Panc1 (cell line): ENCODE measurements around the gene DES. TPM values are rescaled to one million over a fixed set of nuclear protein-coding genes. Genes with fewer than 3 reads are reported as not detected.

Source experiments
- ATAC-seq: fragments of 200-7000 bp; cut with Tn5 transposase; 2 replicates; pipeline ENCODE4 v1.9.1; 2020; ENCODE audit warnings: mild to moderate bottlenecking, moderate library complexity
- BruUV-seq: library from RNA; stranded (reverse); fragments of 400-500 nt; replicated peaks from 2 replicates; lab custom pipeline; 2021; lab: Mats Ljungman, UMichigan
- CTCF ChIA-PET: fragments of 300-600 bp; sonication (Branson Sonifier 250); formaldehyde crosslinking; loops from one replicate; lab custom pipeline; 2022; ENCODE audit warnings: antibody characterized with exemption; lab: Charles Lee
- POLR2A ChIA-PET: fragments of 300-600 bp; sonication (Branson Sonifier 250); formaldehyde crosslinking; loops from one replicate; lab custom pipeline; 2022; ENCODE audit warnings: antibody characterized with exemption; lab: Charles Lee
- DNase-seq: peaks from one replicate; pipeline ENCODE4 v3.0.0-alpha.2; 2010; ENCODE audit warnings: low read depth, low spot score
- H3K27ac ChIP-seq: 2 replicates; pipeline ENCODE4 v1.5.1; 2011; ENCODE audit warnings: mild to moderate bottlenecking, low read length, inconsistent platforms
- H3K27me3 ChIP-seq: fragments of 200-500 bp; sonication (Bioruptor generic); 2 replicates; pipeline ENCODE4 v1.6.0; 2014; ENCODE audit warnings: low read length, inconsistent platforms; ENCODE audit not compliant: control insufficient read depth, insufficient read depth
- H3K36me3 ChIP-seq: fragments of 200-500 bp; sonication (Bioruptor generic); 2 replicates; pipeline ENCODE4 v1.5.1; 2014; ENCODE audit warnings: inconsistent platforms, mild to moderate bottlenecking, low read length, moderate library complexity; ENCODE audit not compliant: control insufficient read depth, insufficient read depth
- H3K4me1 ChIP-seq: 2 replicates; pipeline ENCODE4 v1.5.1; 2011; ENCODE audit warnings: inconsistent platforms, mild to moderate bottlenecking, low read length, moderate library complexity; ENCODE audit not compliant: control insufficient read depth, insufficient read depth
- H3K4me3 ChIP-seq, 2 experiments: 2 replicates each; pipeline ENCODE4 v1.5.1; 2011 to 2012; ENCODE audit warnings: low read depth in 2 of 2, low read length in 2 of 2, mild to moderate bottlenecking in 2 of 2, inconsistent platforms in 1 of 2, moderate library complexity in 1 of 2
- H3K9me3 ChIP-seq: fragments of 200-500 bp; sonication (Bioruptor generic); 2 replicates; pipeline ENCODE4 v1.5.1; 2014; ENCODE audit warnings: low read depth, mild to moderate bottlenecking, inconsistent platforms, low read length, moderate library complexity; ENCODE audit not compliant: control insufficient read depth, insufficient read depth
- POLR2AphosphoS5 ChIP-seq: IDR thresholded peaks from 2 replicates; pipeline ENCODE4 v1.6.1; 2012; ENCODE audit warnings: mild to moderate bottlenecking, low read depth, low read length, moderate library complexity
- SIN3A ChIP-seq: IDR thresholded peaks from 2 replicates; pipeline ENCODE4 v1.6.1; 2012; ENCODE audit warnings: low read depth, mild to moderate bottlenecking, low read length, moderate library complexity, borderline replicate concordance; ENCODE audit not compliant: insufficient read depth
- TCF7L2 ChIP-seq: IDR thresholded peaks from 2 replicates; pipeline ENCODE4 v1.6.1; 2011; ENCODE audit warnings: mild to moderate bottlenecking, low read depth, low read length, inconsistent platforms
- in situ Hi-C: cut with HindIII; loops from 2 replicates; pipeline ENCODE4 v1.10.0; 2016; ENCODE audit warnings: low sequenced_read_pairs, low pct_unique_long_range_greater_than_20kb
- intact Hi-C: fragments of 100-400 bp; cut with micrococcal nuclease; formaldehyde crosslinking; loops from one replicate; pipeline ENCODE4 v1.10.0; 2022; ENCODE audit not compliant: unreplicated experiment
- total RNA-seq: library from RNA; stranded (reverse); gene quantifications from one replicate; pipeline ENCODE4 v1.2.1, GENCODE V29; 2021; ENCODE audit not compliant: unreplicated experiment
- TF ChIP-seq, protein P1 (sequence below): fragments of 450-650 bp; IDR thresholded peaks from 2 replicates; pipeline ENCODE4 v1.5.1; 2017; ENCODE audit warnings: mild to moderate bottlenecking
- TF ChIP-seq, protein P2 (sequence below), 2 experiments: IDR thresholded peaks; 2 replicates each; pipeline ENCODE4 v1.6.1; 2011 to 2012; ENCODE audit warnings: low read depth in 2 of 2, control low read depth in 1 of 2, low read length in 1 of 2, mild to moderate bottlenecking in 1 of 2, moderate library complexity in 1 of 2; ENCODE audit not compliant: insufficient read depth in 1 of 2

DES gene
- total RNA-seq, 1 experiment from 2014 or later: 0.69 TPM

DNA sequence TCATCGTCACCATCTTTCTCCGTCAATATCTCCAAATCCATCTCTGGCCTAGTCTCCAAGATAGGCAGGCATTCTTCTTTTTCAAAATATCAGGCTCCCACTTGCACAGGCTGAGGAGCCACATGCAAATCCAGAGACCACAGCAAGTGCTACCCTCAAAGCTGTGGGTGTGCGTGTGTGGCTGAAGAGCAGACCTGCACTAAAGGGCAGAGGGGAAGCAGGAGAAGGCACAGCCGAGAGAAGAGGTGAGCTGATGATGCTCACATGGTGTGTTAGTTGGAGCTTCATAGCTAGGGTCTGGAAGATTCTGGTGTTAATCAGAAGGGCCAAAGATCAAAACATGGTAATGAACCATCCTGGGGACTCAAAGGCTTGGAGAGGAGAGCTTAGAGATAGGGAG lies 20.3 kb downstream of the DES start:
- POLR2A ChIA-PET: no interaction called here
- TF ChIP-seq, protein P1, sequence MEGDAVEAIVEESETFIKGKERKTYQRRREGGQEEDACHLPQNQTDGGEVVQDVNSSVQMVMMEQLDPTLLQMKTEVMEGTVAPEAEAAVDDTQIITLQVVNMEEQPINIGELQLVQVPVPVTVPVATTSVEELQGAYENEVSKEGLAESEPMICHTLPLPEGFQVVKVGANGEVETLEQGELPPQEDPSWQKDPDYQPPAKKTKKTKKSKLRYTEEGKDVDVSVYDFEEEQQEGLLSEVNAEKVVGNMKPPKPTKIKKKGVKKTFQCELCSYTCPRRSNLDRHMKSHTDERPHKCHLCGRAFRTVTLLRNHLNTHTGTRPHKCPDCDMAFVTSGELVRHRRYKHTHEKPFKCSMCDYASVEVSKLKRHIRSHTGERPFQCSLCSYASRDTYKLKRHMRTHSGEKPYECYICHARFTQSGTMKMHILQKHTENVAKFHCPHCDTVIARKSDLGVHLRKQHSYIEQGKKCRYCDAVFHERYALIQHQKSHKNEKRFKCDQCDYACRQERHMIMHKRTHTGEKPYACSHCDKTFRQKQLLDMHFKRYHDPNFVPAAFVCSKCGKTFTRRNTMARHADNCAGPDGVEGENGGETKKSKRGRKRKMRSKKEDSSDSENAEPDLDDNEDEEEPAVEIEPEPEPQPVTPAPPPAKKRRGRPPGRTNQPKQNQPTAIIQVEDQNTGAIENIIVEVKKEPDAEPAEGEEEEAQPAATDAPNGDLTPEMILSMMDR: no peak
- TF ChIP-seq POLR2AphosphoS5: no peak
- TF ChIP-seq, protein P2, sequence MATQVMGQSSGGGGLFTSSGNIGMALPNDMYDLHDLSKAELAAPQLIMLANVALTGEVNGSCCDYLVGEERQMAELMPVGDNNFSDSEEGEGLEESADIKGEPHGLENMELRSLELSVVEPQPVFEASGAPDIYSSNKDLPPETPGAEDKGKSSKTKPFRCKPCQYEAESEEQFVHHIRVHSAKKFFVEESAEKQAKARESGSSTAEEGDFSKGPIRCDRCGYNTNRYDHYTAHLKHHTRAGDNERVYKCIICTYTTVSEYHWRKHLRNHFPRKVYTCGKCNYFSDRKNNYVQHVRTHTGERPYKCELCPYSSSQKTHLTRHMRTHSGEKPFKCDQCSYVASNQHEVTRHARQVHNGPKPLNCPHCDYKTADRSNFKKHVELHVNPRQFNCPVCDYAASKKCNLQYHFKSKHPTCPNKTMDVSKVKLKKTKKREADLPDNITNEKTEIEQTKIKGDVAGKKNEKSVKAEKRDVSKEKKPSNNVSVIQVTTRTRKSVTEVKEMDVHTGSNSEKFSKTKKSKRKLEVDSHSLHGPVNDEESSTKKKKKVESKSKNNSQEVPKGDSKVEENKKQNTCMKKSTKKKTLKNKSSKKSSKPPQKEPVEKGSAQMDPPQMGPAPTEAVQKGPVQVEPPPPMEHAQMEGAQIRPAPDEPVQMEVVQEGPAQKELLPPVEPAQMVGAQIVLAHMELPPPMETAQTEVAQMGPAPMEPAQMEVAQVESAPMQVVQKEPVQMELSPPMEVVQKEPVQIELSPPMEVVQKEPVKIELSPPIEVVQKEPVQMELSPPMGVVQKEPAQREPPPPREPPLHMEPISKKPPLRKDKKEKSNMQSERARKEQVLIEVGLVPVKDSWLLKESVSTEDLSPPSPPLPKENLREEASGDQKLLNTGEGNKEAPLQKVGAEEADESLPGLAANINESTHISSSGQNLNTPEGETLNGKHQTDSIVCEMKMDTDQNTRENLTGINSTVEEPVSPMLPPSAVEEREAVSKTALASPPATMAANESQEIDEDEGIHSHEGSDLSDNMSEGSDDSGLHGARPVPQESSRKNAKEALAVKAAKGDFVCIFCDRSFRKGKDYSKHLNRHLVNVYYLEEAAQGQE (IDR thresholded peaks at IDR 0.05; ENCODE audit: insufficient read depth in 1 of 2, low read depth in 2 of 2, low read length in 1 of 2): no peak
- no peak for TF ChIP-seq TCF7L2
- no peak for TF ChIP-seq SIN3A
- BruUV-seq: no TSS peak
- intact Hi-C loops (no loop called here), in situ Hi-C loops (no loop called here)
- peaks cover 9% of the 10 kb centered on the region for H3K4me1 ChIP-seq
- H3K9me3 ChIP-seq: no peaks in the 10 kb centered on the region
- CTCF ChIA-PET: no interaction called here
- no peaks in the 10 kb centered on the region; the same call in 1 of the 2 replicates for H3K36me3 ChIP-seq
- DNase-seq (no peak), ATAC-seq (no peak)
- peaks cover 8% of the 10 kb centered on the region for H3K27me3 ChIP-seq
- H3K27ac ChIP-seq: no peak overlapping the region
- no peak overlapping the region for H3K4me3 ChIP-seq

DNA sequence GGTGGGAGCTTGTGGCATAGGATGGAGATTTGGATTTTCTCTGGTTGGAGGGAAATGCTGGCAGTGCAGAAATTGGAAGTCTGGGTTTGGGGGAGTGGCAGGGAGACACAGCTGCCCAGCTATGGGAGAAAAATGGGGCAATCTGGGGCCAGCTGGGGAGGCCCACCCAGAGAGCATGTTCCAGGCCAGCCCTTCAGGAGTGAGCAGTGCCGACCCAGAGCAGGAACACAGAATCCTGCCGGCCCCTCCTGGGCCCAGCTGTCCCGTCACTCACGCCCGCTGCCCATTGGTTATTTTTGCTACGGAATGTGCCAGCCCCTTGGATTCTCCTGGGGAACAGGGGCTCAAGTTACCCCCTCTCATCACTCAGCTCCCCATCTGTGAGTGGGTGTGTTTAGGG lies 21.3 kb downstream of the DES start:
- BruUV-seq: no TSS peak
- H3K9me3 ChIP-seq: no peaks in the 10 kb centered on the region
- H3K4me1 ChIP-seq: peaks cover 9% of the 10 kb centered on the region
- CTCF ChIA-PET: interaction anchor here (0.6 kb wide), 1 partner anchor 125 kb away, joined by 3 read pairs; no protein-coding TSS in a partner anchor
- no peak for ATAC-seq
- no peak for DNase-seq
- H3K36me3 ChIP-seq: no peaks in the 10 kb centered on the region; the same call in 1 of the 2 replicates
- intact Hi-C loops (no loop called here), in situ Hi-C loops (no loop called here)
- no peak for TF ChIP-seq SIN3A
- TF ChIP-seq, protein P1: no peak
- TF ChIP-seq TCF7L2: no peak
- TF ChIP-seq, protein P2 (IDR thresholded peaks at IDR 0.05; ENCODE audit: insufficient read depth in 1 of 2, low read depth in 2 of 2, low read length in 1 of 2): no peak
- no peak for TF ChIP-seq POLR2AphosphoS5
- H3K27ac ChIP-seq: no peak overlapping the region
- POLR2A ChIA-PET: no interaction called here
- peaks cover 8% of the 10 kb centered on the region for H3K27me3 ChIP-seq
- no peak overlapping the region for H3K4me3 ChIP-seq
